ENCODE data around the gene ADCY3.

The ADCY3 gene

GRCh38 chr2:24863641-24864040, 56.4 kb downstream of the ADCY3 start:
- no peak for DNase-seq (ENCODE audit: low read depth)
- H3K4me3 ChIP-seq (ENCODE audit: low read depth, low read length), result no peak overlapping the region
- no peak for TF ChIP-seq CTCF (IDR thresholded peaks at IDR 0.05; ENCODE audit: low read depth, low read length, missing control alignments)

- no peak overlapping the region for H3K4me3 ChIP-seq (ENCODE audit: low read depth, low read length)
- TF ChIP-seq CTCF (IDR thresholded peaks at IDR 0.05; ENCODE audit: low read depth, low read length, missing control alignments), result no peak
- no peak for DNase-seq (ENCODE audit: low read depth)
Observed at GRCh38 chr2:24861500-24861899, 58.5 kb downstream of the ADCY3 start.

GRCh38 chr2:24860631-24861030, 59.4 kb downstream of the ADCY3 start:
- DNase-seq (ENCODE audit: low read depth), result no peak
- no peak for TF ChIP-seq CTCF (IDR thresholded peaks at IDR 0.05; ENCODE audit: low read depth, low read length, missing control alignments)
- H3K4me3 ChIP-seq (ENCODE audit: low read depth, low read length), result no peak overlapping the region

- DNase-seq (ENCODE audit: low read depth), result no peak
- no peak for TF ChIP-seq CTCF (IDR thresholded peaks at IDR 0.05; ENCODE audit: low read depth, low read length, missing control alignments)
- no peak overlapping the region for H3K4me3 ChIP-seq (ENCODE audit: low read depth, low read length)
Observed at GRCh38 chr2:24859968-24860600, 60.0 kb downstream of the ADCY3 start.

GRCh38 chr2:24858996-24859395, 61.0 kb downstream of the ADCY3 start:
- H3K4me3 ChIP-seq (ENCODE audit: low read depth, low read length), result no peak overlapping the region
- no peak for TF ChIP-seq CTCF (IDR thresholded peaks at IDR 0.05; ENCODE audit: low read depth, low read length, missing control alignments)
- no peak for DNase-seq (ENCODE audit: low read depth)

GRCh38 chr2:24857746-24858145, 62.3 kb downstream of the ADCY3 start:
- no peak for DNase-seq (ENCODE audit: low read depth)
- no peak overlapping the region for H3K4me3 ChIP-seq (ENCODE audit: low read depth, low read length)
- TF ChIP-seq CTCF (IDR thresholded peaks at IDR 0.05; ENCODE audit: low read depth, low read length, missing control alignments), result no peak

- TF ChIP-seq CTCF (IDR thresholded peaks at IDR 0.05; ENCODE audit: low read depth, low read length, missing control alignments), result no peak
- H3K4me3 ChIP-seq (ENCODE audit: low read depth, low read length), result no peak overlapping the region
- no peak for DNase-seq (ENCODE audit: low read depth)
Observed at GRCh38 chr2:24856791-24857211, 63.2 kb downstream of the ADCY3 start.

All from GM12864 (cell line).